HG03354 (cell line): ENCODE results near the gene KCNK7.
"Not testable (repeated sequence)": the region's sequence is repeated elsewhere in the genome, so short reads cannot be mapped to it uniquely, and the experiment has no call there.

Experiments used
- ATAC-seq: cut with Tn5 transposase; IDR thresholded peaks from one replicate; pipeline ENCODE4 v1.9.1; 2021; ENCODE audit warnings: mild to moderate bottlenecking; ENCODE audit not compliant: unreplicated experiment, poor library complexity, severe bottlenecking

The KCNK7 gene

GRCh38 chr11:65576232-65576866 lies 19.3 kb downstream of the KCNK7 start:
- ATAC-seq = no peak

GRCh38 chr11:65575568-65576231 lies 19.9 kb downstream of the KCNK7 start, which contains the start of gene EHBP1L1:
EHBP1L1 (plus strand) TSS chr11:65576053; CDS start chr11:65576303, 250 bp downstream.
- no peak for ATAC-seq

- ATAC-seq = no peak
Measured at GRCh38 chr11:65574811-65575567, 20.6 kb downstream of the KCNK7 start.

GRCh38 chr11:65574109-65574810 lies 21.3 kb downstream of the KCNK7 start:
- ATAC-seq = peak; percentile 34

DNA sequence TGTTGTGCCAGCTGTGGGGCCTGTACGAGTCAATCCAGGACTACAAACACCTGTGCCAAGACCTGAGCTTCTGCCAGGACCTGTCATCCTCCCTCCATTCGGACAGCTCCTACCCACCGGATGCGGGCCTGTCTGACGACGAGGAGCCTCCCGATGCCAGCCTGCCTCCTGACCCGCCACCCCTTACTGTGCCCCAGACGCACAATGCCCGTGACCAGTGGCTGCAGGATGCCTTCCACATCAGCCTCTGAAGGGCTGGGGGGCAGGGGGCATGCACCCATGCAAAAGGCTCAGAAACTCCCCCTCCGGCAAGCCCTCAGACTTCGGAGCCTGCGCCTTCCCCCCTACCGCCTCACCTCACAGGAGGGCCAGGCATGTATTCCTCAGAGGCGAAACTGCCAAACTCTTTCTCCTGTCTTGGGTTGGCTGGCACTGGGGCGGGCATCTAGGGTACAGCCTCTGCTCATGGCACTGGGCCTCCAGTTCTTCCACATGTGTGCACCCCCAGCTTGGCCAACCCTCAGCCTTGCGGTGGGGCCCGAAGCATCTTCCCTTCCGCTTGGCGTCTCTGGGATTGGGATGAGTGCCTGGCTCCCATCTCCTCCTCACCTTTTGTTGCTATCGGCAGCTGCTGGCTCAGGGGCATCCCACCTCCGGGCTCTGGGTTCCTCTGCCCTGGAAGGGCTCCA lies 22.1 kb downstream of the KCNK7 start:
- no peak for ATAC-seq

DNA sequence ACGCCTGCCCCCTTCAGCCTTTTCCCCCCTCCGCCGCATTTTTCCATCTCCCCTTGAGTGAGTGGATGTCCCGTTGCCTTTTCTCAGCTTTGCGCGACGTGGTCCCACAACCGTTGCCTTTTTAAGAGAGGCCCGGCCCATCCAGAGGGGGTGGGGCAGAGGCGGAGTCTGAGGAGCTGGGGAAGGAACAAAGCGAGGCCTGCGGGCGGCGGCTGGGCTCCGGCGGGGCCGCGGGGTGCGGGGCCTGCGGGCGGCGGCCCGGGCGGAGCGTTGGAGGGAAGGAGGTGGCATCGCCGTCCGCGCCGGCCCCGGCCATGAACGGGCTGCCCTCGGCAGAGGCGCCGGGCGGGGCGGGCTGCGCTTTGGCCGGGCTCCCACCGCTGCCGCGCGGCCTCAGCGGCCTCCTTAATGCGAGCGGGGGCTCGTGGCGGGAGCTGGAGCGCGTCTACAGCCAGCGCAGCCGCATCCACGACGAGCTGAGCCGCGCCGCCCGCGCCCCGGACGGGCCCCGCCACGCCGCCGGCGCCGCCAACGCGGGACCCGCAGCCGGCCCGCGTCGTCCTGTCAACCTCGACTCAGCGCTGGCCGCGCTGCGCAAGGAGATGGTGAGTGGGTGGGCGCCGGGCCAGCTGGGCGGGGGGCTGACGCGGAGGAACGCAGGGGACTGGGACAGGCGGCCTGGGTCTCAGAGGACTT lies 23.1 kb downstream of the KCNK7 start, which contains the start of gene FAM89B:
FAM89B (plus strand) TSS at position 183 of the 696 bp plus-strand sequence; CDS start at position 315, 132 bp downstream.
- ATAC-seq = no peak

- no peak for ATAC-seq
Measured at GRCh38 chr11:65571940-65572339, 23.7 kb downstream of the KCNK7 start.

- no peak for ATAC-seq
Measured at GRCh38 chr11:65571420-65571819, 24.2 kb downstream of the KCNK7 start.

DNA sequence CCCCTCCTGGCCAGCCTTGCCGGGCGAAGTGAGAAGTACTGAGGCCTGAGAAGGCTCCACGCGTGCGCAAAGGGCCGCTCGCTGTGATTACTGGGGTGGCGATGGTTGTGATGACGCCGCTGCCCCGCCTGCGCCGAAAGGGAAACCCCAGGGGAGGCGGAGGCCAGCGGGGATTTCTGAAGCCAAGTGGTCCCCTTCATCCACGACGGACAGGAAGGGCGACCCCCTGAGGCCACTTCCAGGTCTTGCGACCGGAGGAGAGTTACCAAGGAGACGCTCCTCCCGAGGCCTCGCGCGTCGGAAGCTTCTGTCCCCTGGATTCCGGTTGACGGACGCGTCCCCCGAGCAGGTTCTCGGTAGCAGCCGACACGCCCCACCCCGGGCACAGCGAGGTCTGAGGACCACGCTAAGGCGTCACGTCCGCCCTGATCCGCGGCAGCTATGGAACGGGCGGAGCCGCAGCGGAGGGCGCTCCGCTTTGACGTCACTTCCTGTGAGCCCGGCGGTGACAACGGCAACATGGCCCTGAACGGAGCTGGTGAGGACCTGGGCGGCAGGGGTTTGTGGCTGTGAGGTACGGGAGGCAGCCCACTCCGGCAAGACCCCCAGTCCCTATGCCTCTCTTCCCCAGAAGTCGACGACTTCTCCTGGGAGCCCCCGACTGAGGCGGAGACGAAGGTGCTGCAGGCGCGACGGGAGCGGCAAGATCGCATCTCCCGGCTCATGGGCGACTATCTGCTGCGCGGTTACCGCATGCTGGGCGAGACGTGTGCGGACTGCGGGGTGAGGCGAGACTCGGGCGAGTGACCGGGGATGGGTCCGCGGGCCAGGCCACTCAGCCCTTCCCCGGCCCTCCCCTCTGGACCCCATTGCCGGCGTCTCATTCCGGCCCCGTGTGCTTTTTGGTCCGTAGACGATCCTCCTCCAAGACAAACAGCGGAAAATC lies 25.4 kb downstream of the KCNK7 start, which contains the start of gene ZNRD2:
ZNRD2 (plus strand) TSS at position 505 of the 946 bp plus-strand sequence; CDS start at position 520, 15 bp downstream.
- peak; percentile 69 for ATAC-seq

- ATAC-seq = peak; percentile 9
Measured at GRCh38 chr11:65569164-65569972, 26.2 kb downstream of the KCNK7 start.

DNA sequence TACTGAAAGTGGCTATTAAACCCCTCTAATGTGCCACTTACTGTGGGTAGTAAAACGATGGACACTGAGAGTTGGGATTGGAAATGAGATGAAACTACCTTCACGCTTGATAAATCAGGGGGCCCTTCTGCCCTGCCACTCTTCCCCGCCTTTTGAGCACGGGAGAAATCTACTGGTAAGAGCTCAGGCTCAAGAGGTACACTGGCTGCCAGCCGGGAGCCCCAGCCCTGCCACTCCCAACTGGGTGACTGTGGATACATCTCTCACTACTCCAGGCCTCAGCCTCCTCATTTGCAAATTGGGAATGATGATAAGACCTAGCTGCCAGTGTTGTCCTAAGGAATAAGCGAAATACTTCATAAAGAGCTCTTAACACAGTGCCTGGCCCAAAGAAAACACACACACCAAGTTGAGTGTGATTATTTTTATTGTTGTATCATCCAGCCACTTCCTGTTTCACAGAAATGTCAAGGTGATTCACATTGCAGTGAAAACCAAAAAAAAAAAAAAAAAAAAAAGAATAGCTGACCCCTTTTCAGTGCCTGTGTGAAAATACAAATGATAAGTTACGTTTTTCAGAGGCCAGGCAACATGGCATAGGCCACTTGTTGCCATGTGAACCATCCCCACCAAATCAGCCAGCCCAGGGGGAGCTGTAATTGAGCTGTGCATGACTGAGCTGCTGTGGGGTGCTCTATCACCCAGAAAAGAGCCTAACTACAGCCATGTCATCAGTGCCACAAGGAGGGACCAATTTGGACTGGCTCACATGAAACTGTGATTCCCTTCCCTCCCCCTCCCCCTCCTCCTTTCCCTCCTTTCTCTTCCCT lies 29.8 kb downstream of the KCNK7 start:
- ATAC-seq = no peak

GRCh38 chr11:65564879-65565559 lies 30.6 kb downstream of the KCNK7 start:
- not testable (repeated sequence) for ATAC-seq

DNA sequence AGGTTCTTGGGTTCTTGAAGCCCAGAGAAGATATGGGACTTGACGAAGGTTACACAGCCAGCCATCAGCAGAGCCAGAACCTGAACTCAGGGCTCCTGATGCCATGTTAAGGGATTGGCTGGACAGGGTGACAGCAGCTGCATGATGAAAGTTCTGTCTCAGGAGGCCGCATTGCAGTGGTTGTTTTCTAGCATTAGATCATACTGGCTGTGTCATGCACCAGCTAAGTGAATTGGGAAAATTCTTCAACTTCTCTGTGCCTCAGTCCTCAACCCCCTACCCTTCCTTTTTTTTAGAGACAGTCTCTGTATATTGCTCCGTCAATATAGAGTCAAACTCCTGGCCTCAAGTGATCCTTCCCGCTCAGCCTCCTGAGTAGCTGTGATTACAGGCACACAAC lies 32.0 kb downstream of the KCNK7 start:
- no peak for ATAC-seq

DNA sequence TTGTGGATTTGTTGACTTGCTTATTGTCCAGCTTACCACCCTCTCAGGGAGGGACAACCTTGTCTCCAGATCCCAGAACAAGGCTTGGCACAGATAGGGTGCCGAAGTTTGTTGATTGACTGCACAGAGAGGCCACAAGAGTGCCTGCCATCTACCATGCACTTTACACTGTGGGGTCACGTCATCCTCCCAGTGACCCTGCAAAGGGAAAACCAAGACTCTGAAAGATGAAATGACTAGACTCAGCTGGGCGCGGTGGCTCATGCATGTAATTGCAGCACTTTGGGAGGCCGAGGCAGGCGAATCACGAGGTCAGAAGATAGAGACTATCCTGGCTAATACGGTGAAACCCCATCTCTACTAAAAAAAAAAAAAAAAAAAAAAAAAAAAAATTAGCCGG lies 32.8 kb downstream of the KCNK7 start:
- ATAC-seq = no peak

GRCh38 chr11:65562020-65562419 lies 33.6 kb downstream of the KCNK7 start:
- ATAC-seq = no peak
